K562 (cell line): ENCODE measurements around the gene TAF5L.

Experiments used
- EZH2 ChIP-seq: IDR thresholded peaks from 2 replicates; pipeline ENCODE4 v1.6.1; 2012; ENCODE audit warnings: low read depth, mild to moderate bottlenecking, inconsistent platforms, low read length, borderline replicate concordance
- FOS ChIP-seq: IDR thresholded peaks from 3 replicates; pipeline ENCODE4 v1.6.1; 2011; ENCODE audit not compliant: insufficient read length; ENCODE audit errors: extremely low read depth
- NBN ChIP-seq: fragments of 450-650 bp; IDR thresholded peaks from 2 replicates; pipeline ENCODE4 v1.6.1; 2016; ENCODE audit warnings: low read depth, mild to moderate bottlenecking
- NFE2 ChIP-seq: IDR thresholded peaks from 2 replicates; pipeline ENCODE4 v1.6.1; 2014; ENCODE audit warnings: antibody characterized with exemption, low read depth
- NFE2L1 ChIP-seq: fragments of 450-650 bp; IDR thresholded peaks from 2 replicates; pipeline ENCODE4 v1.6.1; 2016; ENCODE audit warnings: missing genetic modification characterization, low read depth, mild to moderate bottlenecking, missing compliant biosample characterization, moderate library complexity, borderline replicate concordance
- NR2F6 ChIP-seq: fragments of 450-650 bp; formaldehyde crosslinking; IDR thresholded peaks from 2 replicates; pipeline ENCODE4 v1.4.0; 2020; ENCODE audit warnings: mild to moderate bottlenecking
- SMAD1 ChIP-seq: fragments of 150-350 bp; IDR thresholded peaks from 2 replicates; pipeline ENCODE4 v1.6.1; 2014; ENCODE audit warnings: low read length, low read depth; ENCODE audit not compliant: partially characterized antibody
- TAF1 ChIP-seq: IDR thresholded peaks from 2 replicates; pipeline ENCODE4 v1.6.1; 2011; ENCODE audit warnings: mild to moderate bottlenecking, low read length, moderate library complexity; ENCODE audit not compliant: insufficient read depth, control insufficient read depth, severe bottlenecking; ENCODE audit errors: extremely low read depth
- ZNF274 ChIP-seq: IDR thresholded peaks from 2 replicates; pipeline ENCODE4 v1.6.1; 2011; ENCODE audit warnings: low read depth, mild to moderate bottlenecking, low read length, moderate library complexity, borderline replicate concordance
- TF ChIP-seq, protein P1 (sequence below), 3 experiments: IDR thresholded peaks in 2 of 3; conservative IDR thresholded peaks in 1 of 3; 2 replicates each; pipeline ENCODE4 v1.5.1; 2011 to 2012; ENCODE audit warnings: low read length in 3 of 3, mild to moderate bottlenecking in 3 of 3, control low read depth in 2 of 3, improper control_type of control experiment in 1 of 3, inconsistent platforms in 1 of 3, low read depth in 1 of 3, mixed read lengths in 1 of 3, moderate library complexity in 1 of 3; ENCODE audit not compliant: insufficient read depth in 2 of 3
- TF ChIP-seq, protein P2 (sequence below): sonication (generic); formaldehyde crosslinking; IDR thresholded peaks from 2 replicates; pipeline ENCODE4 v1.8.0; 2022; ENCODE audit warnings: missing genetic modification reagents, mild to moderate bottlenecking, borderline replicate concordance
- TF ChIP-seq, protein P3 (sequence below), 3 experiments: fragments of 200-800 bp in 1 of 3; sonication (Bioruptor generic) in 1 of 3; sonication (generic) in 1 of 3; formaldehyde crosslinking in 1 of 3; IDR thresholded peaks; 2 replicates each; pipeline versions ENCODE4 v1.6.1 to v1.8.0; 2016 to 2022; ENCODE audit warnings: mild to moderate bottlenecking in 2 of 3, missing compliant biosample characterization in 2 of 3, missing genetic modification characterization in 2 of 3, missing genetic modification reagents in 1 of 3
- TF ChIP-seq, protein P4 (sequence below): fragments of 450-650 bp; IDR thresholded peaks from 2 replicates; pipeline ENCODE4 v1.7.1; 2018; ENCODE audit warnings: mild to moderate bottlenecking, low read depth; ENCODE audit not compliant: partially characterized antibody

DNA sequence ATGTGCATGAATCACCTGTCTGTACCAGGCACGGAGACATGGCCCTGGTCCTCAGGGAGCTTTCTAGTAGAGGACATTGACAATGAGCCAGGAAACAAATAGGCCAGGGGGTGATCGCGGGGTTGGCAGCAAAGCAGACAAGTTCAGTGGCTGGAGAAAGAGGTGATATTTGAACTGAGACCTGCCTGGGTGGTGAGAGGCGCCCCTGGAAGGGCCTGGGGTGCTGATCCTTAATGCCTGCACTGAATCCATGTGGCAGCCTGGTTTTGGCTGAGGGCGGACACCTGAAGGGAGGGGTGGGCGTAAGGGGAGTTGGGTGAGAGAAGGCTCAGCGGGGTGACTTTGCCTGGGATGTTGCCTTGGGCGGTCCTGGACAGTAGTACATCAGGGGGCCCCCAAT is 36.0 kb upstream of the TAF5L start:
- TF ChIP-seq, protein P1, sequence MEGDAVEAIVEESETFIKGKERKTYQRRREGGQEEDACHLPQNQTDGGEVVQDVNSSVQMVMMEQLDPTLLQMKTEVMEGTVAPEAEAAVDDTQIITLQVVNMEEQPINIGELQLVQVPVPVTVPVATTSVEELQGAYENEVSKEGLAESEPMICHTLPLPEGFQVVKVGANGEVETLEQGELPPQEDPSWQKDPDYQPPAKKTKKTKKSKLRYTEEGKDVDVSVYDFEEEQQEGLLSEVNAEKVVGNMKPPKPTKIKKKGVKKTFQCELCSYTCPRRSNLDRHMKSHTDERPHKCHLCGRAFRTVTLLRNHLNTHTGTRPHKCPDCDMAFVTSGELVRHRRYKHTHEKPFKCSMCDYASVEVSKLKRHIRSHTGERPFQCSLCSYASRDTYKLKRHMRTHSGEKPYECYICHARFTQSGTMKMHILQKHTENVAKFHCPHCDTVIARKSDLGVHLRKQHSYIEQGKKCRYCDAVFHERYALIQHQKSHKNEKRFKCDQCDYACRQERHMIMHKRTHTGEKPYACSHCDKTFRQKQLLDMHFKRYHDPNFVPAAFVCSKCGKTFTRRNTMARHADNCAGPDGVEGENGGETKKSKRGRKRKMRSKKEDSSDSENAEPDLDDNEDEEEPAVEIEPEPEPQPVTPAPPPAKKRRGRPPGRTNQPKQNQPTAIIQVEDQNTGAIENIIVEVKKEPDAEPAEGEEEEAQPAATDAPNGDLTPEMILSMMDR (IDR thresholded peaks at IDR 0.05 in 2 of 3, conservative IDR thresholded peaks at IDR 0.05 in 1 of 3; ENCODE audit: insufficient read depth in 2 of 3, low read depth in 1 of 3, low read length in 3 of 3), result no peak
- TF ChIP-seq, protein P2, sequence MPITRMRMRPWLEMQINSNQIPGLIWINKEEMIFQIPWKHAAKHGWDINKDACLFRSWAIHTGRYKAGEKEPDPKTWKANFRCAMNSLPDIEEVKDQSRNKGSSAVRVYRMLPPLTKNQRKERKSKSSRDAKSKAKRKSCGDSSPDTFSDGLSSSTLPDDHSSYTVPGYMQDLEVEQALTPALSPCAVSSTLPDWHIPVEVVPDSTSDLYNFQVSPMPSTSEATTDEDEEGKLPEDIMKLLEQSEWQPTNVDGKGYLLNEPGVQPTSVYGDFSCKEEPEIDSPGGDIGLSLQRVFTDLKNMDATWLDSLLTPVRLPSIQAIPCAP, result no peak
- TF ChIP-seq NFE2L1, result no peak
- no peak for TF ChIP-seq SMAD1
- no peak for TF ChIP-seq NFE2
- no peak for TF ChIP-seq FOS
- TF ChIP-seq, protein P3, sequence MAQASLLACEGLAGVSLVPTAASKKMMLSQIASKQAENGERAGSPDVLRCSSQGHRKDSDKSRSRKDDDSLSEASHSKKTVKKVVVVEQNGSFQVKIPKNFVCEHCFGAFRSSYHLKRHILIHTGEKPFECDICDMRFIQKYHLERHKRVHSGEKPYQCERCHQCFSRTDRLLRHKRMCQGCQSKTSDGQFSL (CRISPR knock-in tag; IDR thresholded peaks at IDR 0.05), result no peak
- TF ChIP-seq, protein P3 (tag; IDR thresholded peaks at IDR 0.05), result no peak
- TF ChIP-seq ZNF274, result no peak
- TF ChIP-seq NR2F6 (CRISPR knock-in tag), result no peak
- TF ChIP-seq, protein P4, sequence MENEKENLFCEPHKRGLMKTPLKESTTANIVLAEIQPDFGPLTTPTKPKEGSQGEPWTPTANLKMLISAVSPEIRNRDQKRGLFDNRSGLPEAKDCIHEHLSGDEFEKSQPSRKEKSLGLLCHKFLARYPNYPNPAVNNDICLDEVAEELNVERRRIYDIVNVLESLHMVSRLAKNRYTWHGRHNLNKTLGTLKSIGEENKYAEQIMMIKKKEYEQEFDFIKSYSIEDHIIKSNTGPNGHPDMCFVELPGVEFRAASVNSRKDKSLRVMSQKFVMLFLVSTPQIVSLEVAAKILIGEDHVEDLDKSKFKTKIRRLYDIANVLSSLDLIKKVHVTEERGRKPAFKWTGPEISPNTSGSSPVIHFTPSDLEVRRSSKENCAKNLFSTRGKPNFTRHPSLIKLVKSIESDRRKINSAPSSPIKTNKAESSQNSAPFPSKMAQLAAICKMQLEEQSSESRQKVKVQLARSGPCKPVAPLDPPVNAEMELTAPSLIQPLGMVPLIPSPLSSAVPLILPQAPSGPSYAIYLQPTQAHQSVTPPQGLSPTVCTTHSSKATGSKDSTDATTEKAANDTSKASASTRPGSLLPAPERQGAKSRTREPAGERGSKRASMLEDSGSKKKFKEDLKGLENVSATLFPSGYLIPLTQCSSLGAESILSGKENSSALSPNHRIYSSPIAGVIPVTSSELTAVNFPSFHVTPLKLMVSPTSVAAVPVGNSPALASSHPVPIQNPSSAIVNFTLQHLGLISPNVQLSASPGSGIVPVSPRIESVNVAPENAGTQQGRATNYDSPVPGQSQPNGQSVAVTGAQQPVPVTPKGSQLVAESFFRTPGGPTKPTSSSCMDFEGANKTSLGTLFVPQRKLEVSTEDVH, result no peak
- TF ChIP-seq NBN, result no peak
- TF ChIP-seq EZH2, result no peak
- no peak for TF ChIP-seq TAF1
